Smooth muscle cell (in vitro differentiated cells): Measurements from ENCODE around the gene FERMT1. TPM values are rescaled to one million over a fixed set of nuclear protein-coding genes. Genes with fewer than 3 reads are reported as not detected.
"Not testable (repeated sequence)": the region's sequence is repeated elsewhere in the genome, so short reads cannot be mapped to it uniquely, and the experiment has no call there.

Experiments
- DNase-seq: peaks from one replicate; lab custom pipeline; 2025; ENCODE audit not compliant: unreplicated experiment; lab: John Stamatoyannopoulos, UW
- H2AFZ ChIP-seq: fragments of 200-600 bp; sonication (generic); 2 replicates; pipeline ENCODE4 v1.6.0; 2016; ENCODE audit warnings: antibody characterized with exemption, low read depth, mild to moderate bottlenecking
- H3F3A ChIP-seq: fragments of 200-600 bp; sonication (generic); 2 replicates; pipeline ENCODE4 v1.6.0; 2017; ENCODE audit warnings: antibody characterized with exemption, low read depth
- H3K27ac ChIP-seq: fragments of 200-600 bp; sonication (generic); 2 replicates; pipeline ENCODE4 v1.5.1; 2016; ENCODE audit warnings: low read depth, mild to moderate bottlenecking
- H3K27me3 ChIP-seq: fragments of 200-600 bp; sonication (generic); 2 replicates; pipeline ENCODE4 v1.6.1; 2016; ENCODE audit warnings: low read depth, mild to moderate bottlenecking
- H3K36me3 ChIP-seq: fragments of 200-600 bp; sonication (generic); 2 replicates; pipeline ENCODE4 v1.5.1; 2016; ENCODE audit warnings: low read depth
- H3K4me1 ChIP-seq: fragments of 200-600 bp; sonication (generic); 2 replicates; pipeline ENCODE4 v1.5.1; 2016; ENCODE audit warnings: low read depth
- H3K4me2 ChIP-seq: fragments of 200-600 bp; sonication (generic); 2 replicates; pipeline ENCODE4 v1.6.0; 2016; ENCODE audit warnings: mild to moderate bottlenecking
- H3K4me3 ChIP-seq: fragments of 200-600 bp; sonication (generic); 2 replicates; pipeline ENCODE4 v1.5.1; 2016; ENCODE audit warnings: mild to moderate bottlenecking
- H3K79me2 ChIP-seq: fragments of 200-600 bp; sonication (generic); 2 replicates; pipeline ENCODE4 v1.6.0; 2016; ENCODE audit warnings: low read depth, mild to moderate bottlenecking
- H3K9ac ChIP-seq: fragments of 200-600 bp; sonication (generic); 2 replicates; pipeline ENCODE4 v1.6.0; 2016; ENCODE audit warnings: low read depth
- H3K9me3 ChIP-seq: fragments of 200-600 bp; sonication (generic); replicated peaks from 2 replicates; pipeline ENCODE4 v1.5.1; 2016; ENCODE audit warnings: low read depth
- H4K20me1 ChIP-seq: fragments of 200-600 bp; sonication (generic); 2 replicates; pipeline ENCODE4 v1.6.0; 2016; ENCODE audit warnings: low read depth
- WGBS: methylation state at CpG from one replicate; pipeline ENCODE4 v1.1.7; 2016; ENCODE audit warnings: low lambda C conversion rate; 5-methylcytosine and 5-hydroxymethylcytosine counted together
- polyA plus RNA-seq: library from polyadenylated mRNA; unstranded; fragments of >200 nt; fragmentation: Nextera tagmentation; extraction: Ambion mirVana; gene quantifications from 2 replicates; pipeline ENCODE4 v1.2.1, GENCODE V29; 2016
- total RNA-seq: library from RNA; depleted of rRNA; stranded (reverse); fragments of >200 nt; gene quantifications from 2 replicates; pipeline ENCODE4 v1.2.3, GENCODE V29; 2014
- TF ChIP-seq, protein P1 (sequence below): fragments of 200-600 bp; sonication (generic); IDR thresholded peaks from 2 replicates; pipeline ENCODE4 v1.5.1; 2017; ENCODE audit warnings: borderline replicate concordance, mild to moderate bottlenecking, antibody characterized with exemption; ENCODE audit not compliant: insufficient read depth, poor library complexity, severe bottlenecking

FERMT1 gene
- total and polyA plus RNA-seq, 2 experiments from 2014 or later = 0.79 to 13.8 TPM

DNA sequence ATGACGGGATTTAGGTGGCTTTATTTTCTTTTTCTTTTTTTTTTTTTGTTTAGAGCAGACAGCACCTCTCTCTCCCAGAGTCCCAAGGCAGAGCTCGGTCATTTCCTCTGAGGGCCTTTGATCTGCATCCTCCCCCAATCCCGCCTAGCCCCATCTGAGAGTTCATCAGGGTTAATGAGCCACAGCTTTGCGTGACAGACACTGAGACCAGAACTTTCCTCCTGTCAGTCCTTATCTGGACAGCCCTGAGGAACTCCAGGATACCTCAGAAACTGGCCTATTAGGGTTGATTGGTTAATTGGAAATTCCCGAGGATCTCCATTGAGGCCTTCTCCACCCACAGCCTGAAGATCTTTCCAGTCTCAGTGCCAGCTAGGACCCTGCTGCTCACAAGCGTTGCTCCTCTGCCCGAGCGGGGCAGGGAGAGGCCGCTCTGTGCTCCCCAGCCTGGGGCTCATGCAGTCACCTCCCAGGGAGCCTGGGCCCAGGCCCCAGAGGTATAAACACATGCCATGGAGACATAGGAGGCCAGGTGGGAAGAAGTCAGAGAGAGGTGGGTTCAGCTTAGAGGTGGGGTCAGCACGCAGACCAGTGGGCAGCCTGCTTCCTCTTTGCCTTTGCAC, 67.6 kb downstream of the FERMT1 start:
- WGBS = 10% methylated on average over 10 of the region's 10 CpGs
- Histone ChIP-seq H3K79me2 (peaks cover 13% of the 10 kb centered on the region), H3F3A (peaks cover 7% of the 10 kb centered on the region), H4K20me1 (no peaks in the 10 kb centered on the region), H3K9ac (peak overlapping the region; percentile 67), H3K27me3 (no peaks in the 10 kb centered on the region), H3K27ac (peak overlapping the region; percentile 92), H3K4me2 (peak overlapping the region; percentile 96), H3K36me3 (no peaks in the 10 kb centered on the region), H3K9me3 (no peaks in the 10 kb centered on the region), H2AFZ (peak overlapping the region; percentile 65), H3K4me3 (no peak overlapping the region), H3K4me1 (peaks cover 21% of the 10 kb centered on the region)
- TF ChIP-seq, protein P1, sequence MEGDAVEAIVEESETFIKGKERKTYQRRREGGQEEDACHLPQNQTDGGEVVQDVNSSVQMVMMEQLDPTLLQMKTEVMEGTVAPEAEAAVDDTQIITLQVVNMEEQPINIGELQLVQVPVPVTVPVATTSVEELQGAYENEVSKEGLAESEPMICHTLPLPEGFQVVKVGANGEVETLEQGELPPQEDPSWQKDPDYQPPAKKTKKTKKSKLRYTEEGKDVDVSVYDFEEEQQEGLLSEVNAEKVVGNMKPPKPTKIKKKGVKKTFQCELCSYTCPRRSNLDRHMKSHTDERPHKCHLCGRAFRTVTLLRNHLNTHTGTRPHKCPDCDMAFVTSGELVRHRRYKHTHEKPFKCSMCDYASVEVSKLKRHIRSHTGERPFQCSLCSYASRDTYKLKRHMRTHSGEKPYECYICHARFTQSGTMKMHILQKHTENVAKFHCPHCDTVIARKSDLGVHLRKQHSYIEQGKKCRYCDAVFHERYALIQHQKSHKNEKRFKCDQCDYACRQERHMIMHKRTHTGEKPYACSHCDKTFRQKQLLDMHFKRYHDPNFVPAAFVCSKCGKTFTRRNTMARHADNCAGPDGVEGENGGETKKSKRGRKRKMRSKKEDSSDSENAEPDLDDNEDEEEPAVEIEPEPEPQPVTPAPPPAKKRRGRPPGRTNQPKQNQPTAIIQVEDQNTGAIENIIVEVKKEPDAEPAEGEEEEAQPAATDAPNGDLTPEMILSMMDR = no peak
- DNase-seq = no peak

DNA sequence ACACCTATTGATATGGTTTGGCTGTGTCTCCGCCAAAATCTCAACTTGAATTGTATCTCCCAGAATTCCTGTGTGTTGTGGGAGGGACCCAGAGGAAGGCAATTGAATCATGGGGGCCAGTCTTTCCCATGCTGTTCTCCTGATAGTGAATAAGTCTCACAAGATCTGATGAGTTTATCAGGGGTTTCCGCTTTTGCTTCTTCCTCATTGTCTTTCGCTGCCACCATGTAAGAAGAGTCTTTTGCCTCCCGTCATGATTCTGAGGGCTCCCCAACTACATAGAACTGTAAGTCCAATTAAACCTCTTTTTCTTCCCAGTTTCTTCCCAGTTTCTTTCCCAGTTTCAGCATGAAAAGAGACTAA, 68.2 kb downstream of the FERMT1 start:
- Histone ChIP-seq H2AFZ (peak overlapping the region; percentile 45), H3K4me2 (peak overlapping the region; percentile 96), H3K4me3 (peak overlapping the region; percentile 4), H3K9ac (peak overlapping the region; percentile 52), H3K4me1 (peaks cover 21% of the 10 kb centered on the region), H3K79me2 (peaks cover 18% of the 10 kb centered on the region), H3K27ac (peak overlapping the region; percentile 92)
- not testable (repeated sequence) for DNase-seq, H3K27me3 ChIP-seq, H3K9me3 ChIP-seq, H4K20me1 ChIP-seq, H3F3A ChIP-seq, H3K36me3 ChIP-seq
- WGBS = 28% methylated on average over 4 of the region's 4 CpGs

DNA sequence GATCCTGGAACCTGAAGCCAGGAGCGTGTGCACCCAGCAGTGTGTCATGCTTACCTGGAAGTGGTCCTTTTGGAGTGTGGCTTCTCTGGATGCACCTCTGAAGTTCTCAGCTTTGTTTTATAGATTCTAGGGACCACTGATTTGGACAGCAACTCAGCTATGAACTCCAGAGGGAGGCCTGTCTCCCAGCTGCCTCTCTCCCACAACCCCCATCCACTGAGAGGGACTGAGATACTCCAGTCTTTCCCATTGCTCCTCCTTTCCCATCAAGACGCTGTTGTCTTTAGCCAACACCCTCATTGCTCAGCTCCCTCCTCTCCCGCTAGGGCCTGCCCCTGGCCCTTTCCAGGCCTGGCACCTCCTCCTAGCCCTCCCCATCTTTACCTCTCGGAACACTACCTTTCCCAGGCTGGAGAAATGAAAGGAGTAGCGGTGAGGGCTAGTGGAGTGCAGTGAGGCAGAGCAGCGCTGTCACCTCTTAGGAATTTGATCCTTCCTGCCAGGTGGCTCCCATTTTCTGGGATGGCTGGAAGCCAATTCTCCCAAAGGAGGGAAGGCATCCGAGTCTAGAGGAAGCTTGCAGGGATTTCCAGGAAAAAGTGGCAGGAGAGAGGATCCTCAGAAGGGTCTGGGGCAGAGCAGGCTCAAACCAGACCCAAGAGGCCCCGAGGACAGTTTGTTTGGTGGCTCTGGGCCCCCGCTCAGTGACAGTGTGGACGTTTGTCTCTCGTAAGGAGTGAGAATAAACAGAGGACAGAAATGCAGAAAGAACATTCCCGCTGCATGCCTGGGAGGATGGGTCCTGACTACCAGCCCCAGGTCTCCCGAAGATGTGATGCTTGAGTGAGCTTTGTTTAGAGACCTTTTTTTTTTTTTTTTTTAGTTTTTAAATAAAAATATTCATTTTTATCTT, 68.8 kb downstream of the FERMT1 start, which contains the start of gene LRRN4:
TSS of gene LRRN4 (minus strand) at position 285 of the 913 bp plus-strand sequence. CDS start 1,261 bp downstream, outside the sequence.
- Histone ChIP-seq H3K4me2 (peak within 1 kb of the TSS; percentile 96), H4K20me1 (no peaks in the 10 kb centered on the region), H3K9ac (peak within 1 kb of the TSS; percentile 52), H3K79me2 (peaks cover 19% of the 10 kb centered on the region), H3K9me3 (no peaks in the 10 kb centered on the region), H3K36me3 (no peaks in the 10 kb centered on the region), H3K4me1 (peaks cover 21% of the 10 kb centered on the region), H3F3A (peaks cover 7% of the 10 kb centered on the region), H3K27me3 (no peaks in the 10 kb centered on the region), H3K27ac (peak within 1 kb of the TSS; percentile 92), H2AFZ (peak within 1 kb of the TSS; percentile 47), H3K4me3 (peak within 1 kb of the TSS; percentile 4)
- 17% methylated on average over 13 of the region's 13 CpGs for WGBS
- no peak for DNase-seq
- TF ChIP-seq, protein P1 = no peak

DNA sequence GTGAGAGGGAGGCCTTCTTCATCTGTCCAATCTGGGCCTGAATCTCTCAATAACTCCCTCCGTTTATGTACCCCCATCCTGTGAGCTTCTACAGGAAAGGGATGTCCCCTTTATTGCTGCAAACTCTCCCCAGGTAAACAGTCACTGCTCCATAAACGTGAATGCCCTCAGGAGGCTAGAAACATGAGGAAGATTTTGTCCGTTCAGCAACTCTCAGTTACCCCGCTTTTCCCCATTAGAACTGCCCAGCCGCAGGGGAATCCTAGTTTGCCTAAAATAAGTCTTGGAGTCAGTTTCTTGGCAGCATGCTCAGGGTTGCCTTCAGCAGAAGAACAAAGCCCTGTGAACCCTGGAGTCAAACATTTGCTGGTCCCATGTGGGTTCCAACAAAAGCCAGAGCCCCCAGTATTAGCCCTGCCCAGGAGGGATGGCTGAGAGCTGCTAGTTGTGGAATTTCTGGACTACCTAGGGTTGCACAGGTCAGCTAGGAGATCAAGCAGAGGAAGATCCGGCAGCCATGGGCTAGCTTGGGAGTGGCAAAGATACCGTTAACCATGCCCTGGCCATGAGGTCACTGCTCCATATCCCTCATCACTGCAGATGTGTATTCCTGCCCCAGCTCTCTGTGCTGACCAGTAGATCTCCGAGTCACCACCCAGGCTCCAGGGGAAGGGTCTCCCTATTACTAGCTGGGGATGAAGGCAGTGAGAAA, 69.6 kb downstream of the FERMT1 start:
- 63% methylated on average over 8 of the region's 8 CpGs for WGBS
- H4K20me1 ChIP-seq = no peaks in the 10 kb centered on the region
- no peak overlapping the region for H3K4me3 ChIP-seq
- peaks cover 19% of the 10 kb centered on the region for H3K79me2 ChIP-seq
- TF ChIP-seq, protein P1 = no peak
- no peaks in the 10 kb centered on the region for H3K36me3 ChIP-seq
- DNase-seq = no peak
- H3K27me3 ChIP-seq = no peaks in the 10 kb centered on the region
- peaks cover 7% of the 10 kb centered on the region for H3F3A ChIP-seq
- no peak overlapping the region for H3K27ac ChIP-seq
- H3K4me2 ChIP-seq = peak overlapping the region; percentile 96
- H3K4me1 ChIP-seq = peaks cover 21% of the 10 kb centered on the region
- H3K9ac ChIP-seq = no peak overlapping the region
- no peaks in the 10 kb centered on the region for H3K9me3 ChIP-seq
- no peak overlapping the region for H2AFZ ChIP-seq
